Cardiac fibroblast (primary cell): ENCODE data around the gene HNRNPD.
A peak's percentile ranks its signal among the peaks of the same experiment; 100 is the strongest.
"Not testable (repeated sequence)": the region's sequence is repeated elsewhere in the genome, so short reads cannot be mapped to it uniquely, and the experiment has no call there.

Experiments used
- DNase-seq, 2 donors: peaks; one replicate each; pipeline versions ENCODE4 v3.0.0 to v3.0.0-alpha.2; 2010; ENCODE audit warnings: low read depth in 2 of 2
- H3K4me3 ChIP-seq, 2 donors: replicated peaks in 1 of 2; 1 replicate in 1 of 2; 2 replicates in 1 of 2; pipeline ENCODE4 v1.5.1; 2011; ENCODE audit warnings: low read depth in 2 of 2, low read length in 2 of 2, mild to moderate bottlenecking in 2 of 2, moderate library complexity in 1 of 2
- TF ChIP-seq, protein P1 (sequence below): IDR thresholded peaks from one replicate; pipeline ENCODE4 v1.5.1; 2011; ENCODE audit warnings: low read depth, mild to moderate bottlenecking, low read length, inconsistent platforms

HNRNPD gene

DNA sequence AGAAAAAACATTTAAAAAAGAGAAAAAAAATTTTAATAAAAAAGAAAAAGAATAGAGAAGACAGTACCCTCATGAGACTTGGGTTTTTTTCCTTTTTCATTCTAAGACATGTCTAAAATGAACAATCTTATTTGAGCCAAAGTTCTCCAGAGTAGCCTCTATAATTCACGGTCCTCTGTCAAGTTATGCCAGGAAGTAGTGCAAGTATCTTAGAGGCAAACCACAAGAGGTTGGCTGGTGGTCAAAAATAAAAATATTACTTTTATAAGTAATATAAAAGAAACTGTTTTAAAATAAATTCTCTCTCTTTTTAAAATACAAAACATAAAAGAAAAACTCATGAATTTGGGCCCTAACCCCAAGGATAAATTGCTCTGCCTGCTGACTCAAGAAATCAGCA, 29.9 kb upstream of the HNRNPD start:
- TF ChIP-seq, protein P1, sequence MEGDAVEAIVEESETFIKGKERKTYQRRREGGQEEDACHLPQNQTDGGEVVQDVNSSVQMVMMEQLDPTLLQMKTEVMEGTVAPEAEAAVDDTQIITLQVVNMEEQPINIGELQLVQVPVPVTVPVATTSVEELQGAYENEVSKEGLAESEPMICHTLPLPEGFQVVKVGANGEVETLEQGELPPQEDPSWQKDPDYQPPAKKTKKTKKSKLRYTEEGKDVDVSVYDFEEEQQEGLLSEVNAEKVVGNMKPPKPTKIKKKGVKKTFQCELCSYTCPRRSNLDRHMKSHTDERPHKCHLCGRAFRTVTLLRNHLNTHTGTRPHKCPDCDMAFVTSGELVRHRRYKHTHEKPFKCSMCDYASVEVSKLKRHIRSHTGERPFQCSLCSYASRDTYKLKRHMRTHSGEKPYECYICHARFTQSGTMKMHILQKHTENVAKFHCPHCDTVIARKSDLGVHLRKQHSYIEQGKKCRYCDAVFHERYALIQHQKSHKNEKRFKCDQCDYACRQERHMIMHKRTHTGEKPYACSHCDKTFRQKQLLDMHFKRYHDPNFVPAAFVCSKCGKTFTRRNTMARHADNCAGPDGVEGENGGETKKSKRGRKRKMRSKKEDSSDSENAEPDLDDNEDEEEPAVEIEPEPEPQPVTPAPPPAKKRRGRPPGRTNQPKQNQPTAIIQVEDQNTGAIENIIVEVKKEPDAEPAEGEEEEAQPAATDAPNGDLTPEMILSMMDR = no peak
- DNase-seq = peak in 1 of 2 donors; percentile 43
- no peak overlapping the region for H3K4me3 ChIP-seq

DNA sequence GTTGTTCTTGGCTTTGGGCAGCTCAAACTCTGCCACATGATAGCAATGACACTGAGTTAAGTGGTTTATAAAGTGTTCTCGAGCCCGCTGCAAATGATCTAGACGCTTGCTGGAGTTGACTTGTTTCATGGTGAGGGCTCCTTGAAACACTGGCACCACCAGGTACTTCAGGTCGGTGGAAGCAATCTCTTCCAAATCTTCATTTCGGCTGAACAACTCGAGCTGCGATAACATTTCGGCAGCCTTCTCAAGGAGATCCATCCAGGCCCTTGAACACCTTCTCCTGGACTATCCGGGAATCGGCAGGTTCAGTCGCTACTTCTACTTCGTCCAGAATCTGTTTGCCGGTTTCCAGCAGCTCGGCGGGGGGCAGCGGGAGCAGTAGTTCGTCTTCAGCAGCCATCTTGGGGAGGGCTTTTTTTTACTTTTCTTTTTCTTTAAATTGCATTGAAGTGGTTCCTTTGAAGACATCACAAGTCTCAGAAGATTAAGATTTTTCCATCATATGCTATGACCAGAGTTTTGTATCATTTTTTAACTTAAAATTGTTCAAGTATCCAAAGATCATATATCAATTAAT, 28.5 kb upstream of the HNRNPD start:
- no peak overlapping the region for H3K4me3 ChIP-seq
- TF ChIP-seq, protein P1 = no peak
- no peak for DNase-seq

DNA sequence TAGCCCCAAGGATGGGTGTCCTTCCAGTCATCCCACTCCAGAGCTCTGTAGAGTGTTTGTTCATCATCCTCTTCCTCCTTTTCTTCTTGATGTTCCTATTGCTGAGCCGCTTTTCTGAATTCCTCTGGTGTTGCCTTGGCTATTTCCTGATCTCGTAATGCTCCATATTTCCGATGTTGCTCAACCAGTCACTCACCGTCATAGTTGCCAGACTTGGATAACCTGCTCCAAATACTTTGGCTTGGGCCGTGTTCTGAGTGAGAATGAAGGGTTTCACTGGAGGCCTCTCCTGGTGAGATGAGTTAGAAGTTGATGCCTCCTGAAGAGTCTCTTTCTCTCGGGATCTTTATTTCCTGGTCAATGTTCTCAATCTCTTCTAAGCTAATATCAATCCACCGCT, 27.8 kb upstream of the HNRNPD start:
- TF ChIP-seq, protein P1 = no peak
- DNase-seq = no peak
- no peak overlapping the region for H3K4me3 ChIP-seq

- no peak overlapping the region for H3K4me3 ChIP-seq
- TF ChIP-seq, protein P1 = no peak
- no peak for DNase-seq
These were observed 24.5 kb upstream of the HNRNPD start for GRCh38 chr4:82398263-82398662.

- DNase-seq = no peak
- TF ChIP-seq, protein P1 = no peak
- H3K4me3 ChIP-seq = no peak overlapping the region
These were observed 23.7 kb upstream of the HNRNPD start for GRCh38 chr4:82397527-82397926.

DNA sequence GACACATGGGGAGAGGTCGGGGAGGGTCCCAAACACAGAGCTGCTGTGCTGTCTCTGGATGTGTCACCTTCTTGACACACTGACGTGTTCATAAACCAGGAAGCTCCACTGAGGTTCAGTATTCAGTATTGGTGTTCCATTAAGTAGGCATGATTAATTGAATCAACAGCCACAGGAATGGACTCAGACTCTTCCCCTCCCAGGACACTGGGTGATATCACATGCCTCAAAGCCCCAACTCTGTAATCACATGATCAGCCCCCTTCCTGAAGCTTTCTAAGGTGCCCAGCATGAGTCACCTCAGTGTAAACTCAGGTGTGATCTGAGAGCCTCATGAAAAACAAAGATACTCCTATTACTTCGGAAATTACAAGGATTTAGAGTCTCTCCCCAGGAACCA, 21.1 kb upstream of the HNRNPD start:
- no peak overlapping the region for H3K4me3 ChIP-seq
- TF ChIP-seq, protein P1 = no peak
- no peak for DNase-seq

DNA sequence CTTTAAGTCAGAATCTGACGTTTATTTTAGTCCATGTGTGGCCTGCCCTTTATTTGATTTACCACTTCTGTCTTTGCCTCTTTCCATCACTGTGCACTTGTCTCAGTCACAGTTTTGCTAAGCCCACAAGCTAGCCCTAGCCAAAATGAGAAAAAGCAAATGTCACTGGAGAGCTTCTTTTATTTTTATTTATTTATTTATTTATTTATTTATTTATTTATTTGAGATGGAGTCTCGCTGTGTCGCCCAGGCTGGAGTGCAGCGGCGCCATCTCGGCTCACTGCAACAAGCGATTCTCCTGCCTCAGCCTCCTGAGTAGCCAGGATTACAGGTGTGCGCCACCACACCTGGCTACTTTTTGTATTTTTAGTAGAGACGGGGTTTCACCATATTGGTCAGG, 16.3 kb upstream of the HNRNPD start:
- DNase-seq, H3K4me3 ChIP-seq: not testable (repeated sequence)
